C4-2B (cell line): ENCODE measurements around the gene PER3.

Experiments used
- H3K27ac ChIP-seq: fragments of 450-650 bp; 2 replicates; pipeline ENCODE4 v1.5.1; 2017
- CTCF ChIP-seq: fragments of 450-650 bp; conservative IDR thresholded peaks from 2 replicates; pipeline ENCODE4 v1.5.1; 2017; ENCODE audit warnings: mild to moderate bottlenecking
- ZFX ChIP-seq: fragments of 450-650 bp; IDR thresholded peaks from 2 replicates; pipeline ENCODE4 v1.6.1; 2017

Gene PER3

GRCh38 chr1:7768583-7768982, 15.5 kb upstream of the PER3 start:
- TF ChIP-seq CTCF (no peak; the same call in 1 of the 2 replicates), ZFX (no peak)
- no peak overlapping the region for H3K27ac ChIP-seq

- no peak for TF ChIP-seq ZFX
These were observed 14.2 kb upstream of the PER3 start for GRCh38 chr1:7769673-7770412.

GRCh38 chr1:7770669-7770996, 13.5 kb upstream of the PER3 start:
- peak overlapping the region; percentile 79 for H3K27ac ChIP-seq
- no peak for TF ChIP-seq CTCF
- TF ChIP-seq ZFX = no peak

More at GRCh38 chr1:7769673-7770412, 14.2 kb upstream of the PER3 start:
- no peak overlapping the region for H3K27ac ChIP-seq

GRCh38 chr1:7770997-7771822, 12.9 kb upstream of the PER3 start, which contains the start of gene VAMP3:
Gene VAMP3 (plus strand): TSS chr1:7771296. CDS start chr1:7771384, 88 bp downstream.
- TF ChIP-seq ZFX = peak; percentile 94
- no peak for TF ChIP-seq CTCF
- H3K27ac ChIP-seq = peak within 1 kb of the TSS; percentile 79

- TF ChIP-seq ZFX (no peak), CTCF (no peak)
- H3K27ac ChIP-seq = peak overlapping the region; percentile 79
These were observed 12.2 kb upstream of the PER3 start for GRCh38 chr1:7771823-7772299.

GRCh38 chr1:7777591-7777990, 6.5 kb upstream of the PER3 start:
- TF ChIP-seq CTCF = no peak
- TF ChIP-seq ZFX = no peak
- H3K27ac ChIP-seq = no peak overlapping the region

GRCh38 chr1:7778133-7778628, 5.9 kb upstream of the PER3 start:
- no peak for TF ChIP-seq ZFX
- no peak for TF ChIP-seq CTCF
- no peak overlapping the region for H3K27ac ChIP-seq
